Upper lobe of left lung (tissue), 4 donors: ENCODE results near the gene UBL5.

ENCODE experiments used
- CTCF ChIP-seq, 6 experiments: fragments of 450-650 bp in 4 of 6; fragments of 200-600 bp in 2 of 6; sonication (generic) in 2 of 6; IDR thresholded peaks; one replicate each; pipeline ENCODE4 v1.5.1; 2016 to 2019; ENCODE audit warnings: antibody characterized with exemption in 6 of 6
- EP300 ChIP-seq, 4 donors: sonication (generic); formaldehyde crosslinking; IDR thresholded peaks; one replicate each; pipeline ENCODE4 v1.5.1; 2017; ENCODE audit warnings: antibody characterized with exemption in 4 of 4, control low read depth in 2 of 4
- POLR2A ChIP-seq, 4 donors: fragments of 450-650 bp; IDR thresholded peaks; one replicate each; pipeline ENCODE4 v1.5.1; 2016 to 2017; ENCODE audit warnings: antibody characterized with exemption in 4 of 4, mild to moderate bottlenecking in 2 of 4
- POLR2AphosphoS5 ChIP-seq, 2 donors: sonication (generic); formaldehyde crosslinking; IDR thresholded peaks; one replicate each; pipeline ENCODE4 v1.5.1; 2017; ENCODE audit warnings: antibody characterized with exemption in 2 of 2

DNA sequence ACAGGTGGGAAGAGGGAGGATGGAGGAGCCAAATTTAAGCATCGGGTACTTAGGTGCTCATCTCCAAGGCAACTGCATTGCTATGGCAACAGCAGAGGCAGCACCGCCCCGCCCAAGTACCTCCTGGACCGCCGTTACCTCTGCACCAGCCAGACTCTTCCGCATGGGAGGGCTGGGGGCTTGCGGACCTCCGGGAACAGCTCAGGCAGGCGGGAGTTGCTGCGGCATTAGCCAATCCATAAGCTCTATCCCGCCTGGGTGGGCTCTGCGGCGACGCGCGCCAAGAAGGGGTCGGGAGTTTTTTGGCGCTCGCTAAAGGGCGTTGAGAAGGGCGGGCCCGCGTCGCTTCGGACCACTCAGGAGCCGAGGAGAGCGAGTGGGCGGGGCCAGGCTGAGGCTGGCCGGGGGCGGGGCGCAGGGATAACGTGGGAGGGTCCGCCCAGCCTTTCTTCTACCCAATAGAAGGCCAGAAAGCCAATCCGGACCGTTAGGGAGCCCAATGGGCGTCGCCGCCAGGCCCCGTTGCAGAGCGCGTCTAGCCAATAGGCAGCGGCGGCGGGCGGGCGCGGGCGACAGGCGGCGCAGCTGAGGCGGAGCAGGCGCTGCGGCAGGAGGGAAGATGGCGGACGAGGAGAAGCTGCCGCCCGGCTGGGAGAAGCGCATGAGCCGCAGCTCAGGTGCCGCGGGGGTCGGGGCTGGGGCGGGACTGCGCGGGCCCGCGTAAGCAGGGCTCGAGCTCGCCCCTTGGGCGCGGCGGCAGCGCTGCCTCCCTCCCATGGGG, 7.2 kb downstream of the UBL5 start, which contains the start of gene PIN1:
- TF ChIP-seq EP300 (IDR thresholded peaks at IDR 0.05) (no peak), POLR2AphosphoS5 (IDR thresholded peaks at IDR 0.05) (peak; percentile 53 to 63), CTCF (IDR thresholded peaks at IDR 0.05) (peak; percentile 42 to 82 (median 68)), POLR2A (IDR thresholded peaks at IDR 0.05) (peak in 1 of 4 donors; percentile 58)
